Right atrium auricular region (tissue), 2 donors: ENCODE measurements around the gene JMJD8. TPM values are rescaled to one million over a fixed set of nuclear protein-coding genes. Genes with fewer than 3 reads are reported as not detected.

Experiments used
- DNase-seq: peaks from one replicate; pipeline ENCODE4 v3.0.0-alpha.2; 2019; ENCODE audit warnings: low spot score
- H3K27ac ChIP-seq, 2 donors: fragments of 200-600 bp; sonication (generic); 1 replicate in 1 of 2; 2 replicates in 1 of 2; pipeline ENCODE4 v1.5.1; 2016 to 2019
- H3K27me3 ChIP-seq, 2 donors: fragments of 200-600 bp; sonication (generic); one replicate each; pipeline versions ENCODE4 v1.5.1 to v1.6.0; 2017 to 2019
- H3K36me3 ChIP-seq: fragments of 200-600 bp; sonication (generic); one replicate; pipeline ENCODE4 v1.5.1; 2016
- H3K4me1 ChIP-seq, 2 donors: fragments of 200-600 bp; sonication (generic); one replicate each; pipeline versions ENCODE4 v1.5.1 to v1.6.0; 2017 to 2019
- H3K4me3 ChIP-seq, 2 donors: fragments of 200-600 bp; sonication (generic); 1 replicate in 1 of 2; 2 replicates in 1 of 2; pipeline ENCODE4 v1.5.1; 2017 to 2019; ENCODE audit warnings: mild to moderate bottlenecking in 1 of 2, moderate library complexity in 1 of 2
- H3K9me3 ChIP-seq, 2 donors: fragments of 200-600 bp; sonication (generic); one replicate each; pipeline ENCODE4 v1.5.1; 2019
- CTCF ChIP-seq, 2 donors: fragments of 200-600 bp; sonication (generic); IDR thresholded peaks; one replicate each; pipeline ENCODE4 v1.5.1; 2019; ENCODE audit warnings: antibody characterized with exemption in 2 of 2
- total RNA-seq, 2 donors: library from RNA; depleted of rRNA; stranded (reverse); fragments of >200 nt; gene quantifications; one replicate each; pipeline ENCODE4 v1.1.0, GENCODE V29; 2016

Gene JMJD8
- total RNA-seq, 2 donors from 2014 or later, result 76.4 to 82.1 TPM

- peaks cover 0 to 41% of the 10 kb centered on the region in 2 donors for H3K4me1 ChIP-seq
- peaks cover 5 to 29% of the 10 kb centered on the region in 2 donors for H3K27me3 ChIP-seq
- TF ChIP-seq CTCF (IDR thresholded peaks at IDR 0.05), result peak; percentile 72 to 98
- no peak overlapping the region for H3K4me3 ChIP-seq
- no peaks in the 10 kb centered on the region for H3K9me3 ChIP-seq
- peak; percentile 74 for DNase-seq
- H3K27ac ChIP-seq, result no peak overlapping the region
- H3K36me3 ChIP-seq, result no peaks in the 10 kb centered on the region
Observed at GRCh38 chr16:711548-712320, 27.6 kb upstream of the JMJD8 start.

GRCh38 chr16:711084-711483 is 26.9 kb upstream of the JMJD8 start:
- TF ChIP-seq CTCF (IDR thresholded peaks at IDR 0.05), result no peak
- Histone ChIP-seq H3K27ac (no peak overlapping the region), H3K4me3 (no peak overlapping the region), H3K9me3 (no peaks in the 10 kb centered on the region), H3K27me3 (peaks cover 11 to 33% of the 10 kb centered on the region in 2 donors), H3K36me3 (no peaks in the 10 kb centered on the region), H3K4me1 (peaks cover 0 to 41% of the 10 kb centered on the region in 2 donors)
- no peak for DNase-seq

- Histone ChIP-seq H3K4me1 (peaks cover 0 to 38% of the 10 kb centered on the region in 2 donors), H3K27ac (no peak overlapping the region), H3K27me3 (peaks cover 12 to 33% of the 10 kb centered on the region in 2 donors), H3K4me3 (no peak overlapping the region), H3K9me3 (no peaks in the 10 kb centered on the region), H3K36me3 (no peaks in the 10 kb centered on the region)
- no peak for DNase-seq
- TF ChIP-seq CTCF (IDR thresholded peaks at IDR 0.05), result no peak
Observed at GRCh38 chr16:710500-711075, 26.5 kb upstream of the JMJD8 start.

GRCh38 chr16:709566-710499 is 25.7 kb upstream of the JMJD8 start:
- Histone ChIP-seq H3K9me3 (no peaks in the 10 kb centered on the region), H3K27me3 (peaks cover 12 to 38% of the 10 kb centered on the region in 2 donors), H3K4me1 (peaks cover 0 to 45% of the 10 kb centered on the region in 2 donors), H3K36me3 (no peaks in the 10 kb centered on the region), H3K27ac (no peak overlapping the region), H3K4me3 (no peak overlapping the region)
- TF ChIP-seq CTCF (IDR thresholded peaks at IDR 0.05), result no peak
- no peak for DNase-seq

- TF ChIP-seq CTCF (IDR thresholded peaks at IDR 0.05), result no peak
- peaks cover 12 to 47% of the 10 kb centered on the region in 2 donors for H3K27me3 ChIP-seq
- DNase-seq, result no peak
- no peaks in the 10 kb centered on the region for H3K9me3 ChIP-seq
- H3K4me1 ChIP-seq, result peaks cover 0 to 36% of the 10 kb centered on the region in 2 donors
- no peak overlapping the region for H3K4me3 ChIP-seq
- no peaks in the 10 kb centered on the region for H3K36me3 ChIP-seq
- no peak overlapping the region for H3K27ac ChIP-seq
Observed at GRCh38 chr16:708959-709358, 24.8 kb upstream of the JMJD8 start.
